Measurements from ENCODE around the gene NRXN3.

Gene NRXN3

DNA sequence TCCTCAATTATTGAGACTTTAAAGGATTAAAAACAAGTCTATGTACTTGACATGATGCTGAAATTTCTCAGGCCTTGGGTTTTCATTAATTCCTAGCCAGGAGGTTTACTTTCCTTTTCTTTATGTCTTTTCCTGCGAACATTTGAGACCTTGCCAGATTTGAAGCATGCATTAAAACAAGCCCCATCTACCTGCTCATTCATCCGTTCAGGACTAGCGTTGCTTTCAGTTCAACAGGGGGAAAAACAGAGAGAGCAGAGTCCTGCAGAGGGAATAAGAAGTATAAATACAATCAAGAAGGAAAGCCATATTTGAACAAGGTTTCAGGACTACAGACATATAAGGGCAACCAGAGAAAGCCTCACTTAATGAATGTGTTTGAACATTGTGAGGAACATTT lies 1498.8 kb downstream of the NRXN3 start:
- TF ChIP-seq, protein P1, sequence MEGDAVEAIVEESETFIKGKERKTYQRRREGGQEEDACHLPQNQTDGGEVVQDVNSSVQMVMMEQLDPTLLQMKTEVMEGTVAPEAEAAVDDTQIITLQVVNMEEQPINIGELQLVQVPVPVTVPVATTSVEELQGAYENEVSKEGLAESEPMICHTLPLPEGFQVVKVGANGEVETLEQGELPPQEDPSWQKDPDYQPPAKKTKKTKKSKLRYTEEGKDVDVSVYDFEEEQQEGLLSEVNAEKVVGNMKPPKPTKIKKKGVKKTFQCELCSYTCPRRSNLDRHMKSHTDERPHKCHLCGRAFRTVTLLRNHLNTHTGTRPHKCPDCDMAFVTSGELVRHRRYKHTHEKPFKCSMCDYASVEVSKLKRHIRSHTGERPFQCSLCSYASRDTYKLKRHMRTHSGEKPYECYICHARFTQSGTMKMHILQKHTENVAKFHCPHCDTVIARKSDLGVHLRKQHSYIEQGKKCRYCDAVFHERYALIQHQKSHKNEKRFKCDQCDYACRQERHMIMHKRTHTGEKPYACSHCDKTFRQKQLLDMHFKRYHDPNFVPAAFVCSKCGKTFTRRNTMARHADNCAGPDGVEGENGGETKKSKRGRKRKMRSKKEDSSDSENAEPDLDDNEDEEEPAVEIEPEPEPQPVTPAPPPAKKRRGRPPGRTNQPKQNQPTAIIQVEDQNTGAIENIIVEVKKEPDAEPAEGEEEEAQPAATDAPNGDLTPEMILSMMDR (IDR thresholded peaks at IDR 0.05; ENCODE audit: low read depth, low read length, missing control alignments) = no peak
- peak; percentile 5 for DNase-seq (ENCODE audit: low read depth)
- in situ Hi-C loops (cut with HindIII; ENCODE audit: low sequenced_read_pairs) = no loop called here
- no peak overlapping the region for H3K4me3 ChIP-seq (ENCODE audit: low read depth, low read length)

DNA sequence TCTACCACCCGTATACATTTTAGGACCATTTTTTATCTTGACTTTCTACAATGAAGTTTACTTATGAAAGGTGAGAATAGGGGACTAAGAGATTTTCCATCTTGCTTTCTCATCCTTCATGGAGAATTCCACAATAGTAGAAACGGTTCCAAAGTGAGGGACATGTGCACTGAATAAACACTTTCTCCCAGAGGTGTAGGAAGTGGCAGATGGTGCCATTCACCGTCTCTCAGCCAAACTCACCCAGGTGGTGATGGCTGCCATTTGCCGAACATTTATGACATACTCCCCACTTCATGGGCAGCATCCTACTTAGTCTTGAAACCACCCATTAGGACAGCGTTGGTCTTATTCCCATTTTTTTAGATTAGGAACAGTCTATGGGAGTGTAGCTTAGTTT lies 1500.6 kb downstream of the NRXN3 start:
- TF ChIP-seq, protein P1 (IDR thresholded peaks at IDR 0.05; ENCODE audit: low read depth, low read length, missing control alignments) = no peak
- H3K4me3 ChIP-seq (ENCODE audit: low read depth, low read length) = no peak overlapping the region
- in situ Hi-C loops (cut with HindIII; ENCODE audit: low sequenced_read_pairs) = no loop called here
- DNase-seq (ENCODE audit: low read depth) = no peak

DNA sequence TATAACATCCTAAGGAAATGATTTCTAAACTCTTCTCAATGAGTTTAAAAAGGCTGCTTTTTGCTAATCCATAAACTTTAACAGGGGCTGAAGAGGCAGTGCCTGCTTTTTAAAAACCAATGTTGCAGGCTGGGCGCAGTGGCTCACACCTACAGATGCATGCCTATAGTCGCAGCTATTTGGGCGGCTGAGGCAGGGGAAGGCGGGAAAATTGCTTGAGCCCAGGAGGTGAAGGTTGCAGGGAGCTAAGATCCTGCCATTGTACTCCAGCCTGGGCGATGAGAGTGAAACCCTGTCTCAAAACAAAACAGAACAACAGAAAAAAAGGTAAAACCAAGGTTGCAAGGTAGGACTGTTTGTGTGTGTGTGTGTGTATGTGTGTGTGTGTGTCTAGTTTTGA lies 1509.9 kb downstream of the NRXN3 start:
- TF ChIP-seq, protein P1 (IDR thresholded peaks at IDR 0.05; ENCODE audit: low read depth, low read length, missing control alignments) = no peak
- in situ Hi-C loops (cut with HindIII; ENCODE audit: low sequenced_read_pairs) = no loop called here
- DNase-seq (ENCODE audit: low read depth) = no peak
- no peak overlapping the region for H3K4me3 ChIP-seq (ENCODE audit: low read depth, low read length)

DNA sequence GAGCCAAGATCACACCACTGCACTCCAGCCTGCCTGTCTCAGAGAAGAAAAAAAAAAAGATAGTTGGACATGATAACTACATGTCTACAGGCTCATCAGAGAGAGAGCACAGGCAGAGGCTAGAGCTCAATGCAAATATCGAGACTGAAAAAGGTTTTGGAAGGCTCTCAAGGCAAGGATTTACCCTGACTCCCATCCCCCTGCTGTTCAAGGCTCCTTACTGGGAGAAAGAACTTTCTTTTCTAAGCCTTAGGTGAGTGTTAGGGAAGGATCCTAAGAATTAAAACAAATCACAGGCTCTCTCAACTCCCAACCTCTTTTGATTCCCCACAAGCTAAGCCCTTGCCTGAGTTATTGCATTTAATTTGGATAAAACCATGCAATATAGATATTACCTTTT lies 1516.0 kb downstream of the NRXN3 start:
- no peak for DNase-seq (ENCODE audit: low read depth)
- no peak overlapping the region for H3K4me3 ChIP-seq (ENCODE audit: low read depth, low read length)
- TF ChIP-seq, protein P1 (IDR thresholded peaks at IDR 0.05; ENCODE audit: low read depth, low read length, missing control alignments) = no peak
- in situ Hi-C loops (cut with HindIII; ENCODE audit: low sequenced_read_pairs) = no loop called here

DNA sequence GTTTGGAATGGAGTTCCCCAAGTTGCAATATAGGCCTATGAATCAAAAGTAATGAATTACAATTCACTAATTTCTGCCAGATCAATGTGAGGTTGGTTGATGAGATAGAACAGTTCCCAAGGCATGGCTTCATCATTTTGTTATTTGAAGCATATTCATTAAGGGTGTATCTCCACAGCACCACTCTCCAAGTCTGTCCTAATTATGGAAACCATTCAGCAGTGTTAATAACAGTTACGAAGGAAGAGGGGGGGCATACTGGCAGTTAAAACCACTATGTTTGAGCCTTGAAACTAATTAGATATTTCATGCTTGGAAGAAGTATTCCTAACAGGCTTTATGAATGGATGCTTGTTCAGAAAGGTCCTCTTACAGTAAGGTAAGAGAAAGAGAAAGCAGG lies 1520.8 kb downstream of the NRXN3 start:
- in situ Hi-C loops (cut with HindIII; ENCODE audit: low sequenced_read_pairs) = no loop called here
- DNase-seq (ENCODE audit: low read depth) = no peak

DNA sequence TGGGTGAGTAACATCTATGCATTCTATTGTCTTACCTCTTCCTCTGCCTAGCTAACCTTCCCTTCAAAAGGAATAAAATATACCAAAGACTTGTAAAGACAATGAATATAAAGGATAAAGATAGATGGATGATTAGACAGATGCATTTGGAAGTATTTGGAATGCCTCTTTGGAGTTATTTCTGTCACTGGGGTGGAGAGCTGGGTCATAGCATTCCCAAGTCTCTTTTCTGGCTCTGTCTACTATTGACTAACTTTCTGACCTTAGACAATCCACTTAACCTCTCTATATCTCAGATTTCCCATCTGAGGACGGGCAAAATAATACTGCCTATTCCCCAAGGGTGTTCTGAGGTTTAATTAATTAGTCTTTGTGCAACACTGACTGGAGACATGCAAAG lies 1523.8 kb downstream of the NRXN3 start:
- TF ChIP-seq, protein P1 (IDR thresholded peaks at IDR 0.05; ENCODE audit: low read depth, low read length, missing control alignments) = no peak
- in situ Hi-C loops (cut with HindIII; ENCODE audit: low sequenced_read_pairs) = no loop called here

More for the DNA sequence above, 1520.8 kb downstream of the NRXN3 start:
- no peak overlapping the region for H3K4me3 ChIP-seq (ENCODE audit: low read depth, low read length)
- TF ChIP-seq, protein P1 (IDR thresholded peaks at IDR 0.05; ENCODE audit: low read depth, low read length, missing control alignments) = no peak

DNA sequence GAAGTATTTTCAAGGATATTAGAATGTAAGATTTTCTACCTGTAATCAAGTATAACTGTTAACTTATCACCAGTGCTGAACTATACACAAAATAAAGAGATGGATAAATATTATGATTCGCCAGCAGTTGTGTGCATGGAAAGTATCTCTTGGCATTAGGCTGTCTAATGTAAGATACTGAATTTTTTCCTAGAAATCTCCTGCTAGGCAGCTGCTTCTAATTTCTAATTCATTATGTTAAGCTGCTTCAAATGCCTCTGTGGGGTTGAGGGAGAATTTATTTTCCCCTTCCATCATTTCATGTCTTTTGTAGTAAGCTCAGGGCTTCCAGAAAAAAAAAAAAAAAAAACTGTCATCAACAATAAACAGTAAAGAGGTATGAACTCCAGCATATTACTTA lies 1525.1 kb downstream of the NRXN3 start:
- in situ Hi-C loops (cut with HindIII; ENCODE audit: low sequenced_read_pairs) = no loop called here
- H3K4me3 ChIP-seq (ENCODE audit: low read depth, low read length) = no peak overlapping the region
- no peak for DNase-seq (ENCODE audit: low read depth)
- TF ChIP-seq, protein P1 (IDR thresholded peaks at IDR 0.05; ENCODE audit: low read depth, low read length, missing control alignments) = no peak

More for the DNA sequence above, 1523.8 kb downstream of the NRXN3 start:
- H3K4me3 ChIP-seq (ENCODE audit: low read depth, low read length) = no peak overlapping the region
- no peak for DNase-seq (ENCODE audit: low read depth)

Measured in astrocyte of the cerebellum (primary cell).